SK-N-MC (cell line): ENCODE results near the gene SSR3.

Experiments used
- EZH2 ChIP-seq: fragments of 200-600 bp; sonication (generic); IDR thresholded peaks from one replicate; pipeline ENCODE4 v1.6.1; 2017; ENCODE audit warnings: antibody characterized with exemption
- POLR2AphosphoS5 ChIP-seq: IDR thresholded peaks from 2 replicates; pipeline ENCODE4 v1.6.1; 2012; ENCODE audit warnings: mild to moderate bottlenecking, low read depth, low read length, borderline replicate concordance

DNA sequence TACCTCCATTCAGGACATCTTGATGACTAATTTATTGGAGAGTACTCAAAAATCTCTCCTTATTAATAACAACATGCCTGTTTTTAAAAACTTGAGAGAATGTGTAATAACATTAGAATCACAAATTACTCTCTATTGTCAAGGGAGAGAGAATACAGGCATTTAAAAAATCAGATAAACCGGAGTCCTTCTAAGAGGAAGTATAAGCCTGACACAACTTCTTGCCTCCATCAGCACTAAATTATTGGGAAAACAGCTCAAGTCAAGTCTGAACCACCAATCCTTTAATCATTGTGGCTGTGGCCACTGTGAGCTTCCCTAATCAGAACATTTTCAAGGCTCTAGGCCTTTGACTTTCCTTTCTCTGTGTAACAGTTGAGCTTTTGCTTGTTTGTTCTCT is 38.0 kb downstream of the SSR3 start:
- TF ChIP-seq EZH2, result no peak
- TF ChIP-seq POLR2AphosphoS5, result no peak
